Metanephros (tissue), 2 donors: ENCODE results near the gene PTGS1. TPM values are rescaled to one million over a fixed set of nuclear protein-coding genes. Genes with fewer than 3 reads are reported as not detected.

ENCODE experiments used
- small RNA-seq: library from RNA; depleted of rRNA; stranded (forward); fragments of <200 nt; gene quantifications from one replicate; pipeline ENCODE3, GENCODE V24; 2014; ENCODE audit warnings: low replicate concordance
- total RNA-seq: library from RNA; depleted of rRNA; stranded (reverse); fragments of >200 nt; gene quantifications from one replicate; pipeline ENCODE4 v1.2.3, GENCODE V29; 2014

PTGS1 gene
- 9.6 TPM for total RNA-seq

DNA sequence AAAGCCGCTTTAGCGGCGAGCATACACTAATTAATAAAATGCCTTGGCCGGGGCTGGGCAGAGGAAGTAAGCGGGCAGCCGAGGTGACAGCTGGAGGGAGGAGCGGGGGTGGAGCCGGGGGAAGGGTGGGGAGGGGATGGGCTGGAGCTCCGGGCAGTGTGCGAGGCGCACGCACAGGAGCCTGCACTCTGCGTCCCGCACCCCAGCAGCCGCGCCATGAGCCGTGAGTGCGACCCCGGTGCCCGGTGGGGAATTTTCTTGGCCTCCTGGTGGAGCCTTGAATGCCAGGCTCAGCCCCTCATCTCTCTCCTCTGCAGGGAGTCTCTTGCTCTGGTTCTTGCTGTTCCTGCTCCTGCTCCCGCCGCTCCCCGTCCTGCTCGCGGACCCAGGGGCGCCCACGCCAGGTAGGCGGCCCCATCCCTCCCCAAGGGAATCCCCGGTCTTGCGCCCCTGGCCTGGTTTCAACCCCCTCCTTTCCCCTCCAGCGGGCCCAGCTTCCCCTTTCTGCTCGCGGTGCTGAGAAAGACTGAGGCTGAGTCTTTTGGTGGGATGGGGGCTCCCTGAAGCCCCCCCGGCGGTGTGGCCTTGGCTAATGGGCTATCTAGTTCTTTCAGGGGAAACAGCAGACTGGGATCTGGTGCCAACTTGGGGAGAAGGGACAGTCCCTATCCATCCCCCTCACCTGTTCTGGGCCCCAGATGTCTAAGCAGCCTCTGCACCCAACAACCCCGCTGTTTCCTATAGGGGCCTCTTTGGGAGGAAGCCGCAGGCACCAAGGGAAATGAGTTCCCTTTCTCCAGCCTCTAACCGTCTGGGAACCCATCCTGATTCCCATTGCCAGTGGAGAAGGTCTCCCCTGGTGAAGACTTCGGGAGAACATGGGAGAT lies at the start of gene PTGS1:
Gene PTGS1, plus strand, starts transcription at position 156 of the 887 bp plus-strand sequence. Its CDS starts 61 bp downstream, at position 217.

Small RNA genes within 50 kb of the gene (small RNA-seq; reads per million reads assigned to genes)
- not detected for gene AL162424.1

Other genes with a start within 250 kb of the PTGS1 start
- 40.6 TPM for gene NDUFA8, start 211.2 kb upstream of the PTGS1 start, total RNA-seq
- 1.6 TPM for gene MORN5, start 211.1 kb upstream of the PTGS1 start, total RNA-seq
- 3.0 TPM for gene LHX6, start 142.1 kb upstream of the PTGS1 start, total RNA-seq
- gene RBM18, start 106.2 kb upstream of the PTGS1 start, total RNA-seq = 12.9 TPM
- gene MRRF, start 106.1 kb upstream of the PTGS1 start, total RNA-seq = 34.4 TPM
- not detected for gene OR1J1, start 106.9 kb downstream of the PTGS1 start, total RNA-seq
- gene OR1J2, start 139.8 kb downstream of the PTGS1 start, total RNA-seq = not detected
- gene OR1J4, start 148.1 kb downstream of the PTGS1 start, total RNA-seq = not detected
- gene OR1N1, start 156.3 kb downstream of the PTGS1 start, total RNA-seq = not detected
- gene OR1N2, start 182.1 kb downstream of the PTGS1 start, total RNA-seq = not detected
- not detected for gene OR1L8, start 212.4 kb downstream of the PTGS1 start, total RNA-seq
- gene OR1Q1, start 243.7 kb downstream of the PTGS1 start, total RNA-seq = not detected